Neural progenitor cell (in vitro differentiated cells): Measurements from ENCODE around the gene NBPF6. TPM values are rescaled to one million over a fixed set of nuclear protein-coding genes. Genes with fewer than 3 reads are reported as not detected.
"Not testable (repeated sequence)": the region's sequence is repeated elsewhere in the genome, so short reads cannot be mapped to it uniquely, and the experiment has no call there.

Experiments used
- DNase-seq: peaks from one replicate; pipeline ENCODE4 v3.0.0-alpha.2; 2016; ENCODE audit warnings: low spot score
- H2AFZ ChIP-seq: fragments of 200-600 bp; sonication (generic); replicated peaks from 2 replicates; pipeline ENCODE4 v1.6.1; 2016; ENCODE audit warnings: antibody characterized with exemption
- H3F3A ChIP-seq: fragments of 200-600 bp; sonication (generic); 2 replicates; pipeline ENCODE4 v1.6.1; 2016; ENCODE audit warnings: antibody characterized with exemption, low read depth
- H3K27ac ChIP-seq: fragments of 200-600 bp; sonication (generic); 2 replicates; pipeline ENCODE4 v1.5.1; 2016; ENCODE audit warnings: mild to moderate bottlenecking
- H3K27me3 ChIP-seq: fragments of 200-600 bp; sonication (generic); 2 replicates; pipeline ENCODE4 v1.6.1; 2016; ENCODE audit warnings: mild to moderate bottlenecking, moderate library complexity
- H3K36me3 ChIP-seq: fragments of 200-600 bp; sonication (generic); 2 replicates; pipeline ENCODE4 v1.5.1; 2016
- H3K4me1 ChIP-seq: fragments of 200-600 bp; sonication (generic); 2 replicates; pipeline ENCODE4 v1.6.1; 2016; ENCODE audit warnings: mixed run types
- H3K4me2 ChIP-seq: fragments of 200-600 bp; sonication (generic); 2 replicates; pipeline ENCODE4 v1.6.1; 2016
- H3K4me3 ChIP-seq: fragments of 200-600 bp; sonication (generic); 2 replicates; pipeline ENCODE4 v1.5.1; 2016
- H3K79me2 ChIP-seq: fragments of 200-600 bp; sonication (generic); 2 replicates; pipeline ENCODE4 v1.6.1; 2016; ENCODE audit warnings: low read depth
- H3K9ac ChIP-seq: fragments of 200-600 bp; sonication (generic); 2 replicates; pipeline ENCODE4 v1.6.1; 2016
- H3K9me3 ChIP-seq: fragments of 200-600 bp; sonication (generic); 2 replicates; pipeline ENCODE4 v1.5.1; 2016; ENCODE audit warnings: low read depth
- H4K20me1 ChIP-seq: fragments of 200-600 bp; sonication (generic); 2 replicates; pipeline ENCODE4 v1.6.1; 2016; ENCODE audit warnings: low read depth
- H3K27ac Mint-ChIP-seq: 3 replicates; pipeline ENCODE4 v1.8.0; 2021; ENCODE audit warnings: mixed read lengths
- H3K27me3 Mint-ChIP-seq: 2 replicates; pipeline ENCODE4 v1.8.0; 2022; ENCODE audit warnings: low read depth, mild to moderate bottlenecking, inconsistent platforms, moderate library complexity, mixed read lengths; ENCODE audit not compliant: insufficient read depth
- H3K36me3 Mint-ChIP-seq: 3 replicates; pipeline ENCODE4 v1.8.0; 2021; ENCODE audit warnings: mixed read lengths
- H3K4me1 Mint-ChIP-seq: 3 replicates; pipeline ENCODE4 v1.8.0; 2021; ENCODE audit warnings: mixed read lengths
- H3K4me3 Mint-ChIP-seq: 3 replicates; pipeline ENCODE4 v1.8.0; 2021; ENCODE audit warnings: mild to moderate bottlenecking, moderate library complexity, mixed read lengths
- H3K9me3 Mint-ChIP-seq: 3 replicates; pipeline ENCODE4 v1.8.0; 2020; ENCODE audit warnings: mixed read lengths
- CTCF ChIP-seq: fragments of 200-600 bp; sonication (generic); IDR thresholded peaks from 2 replicates; pipeline ENCODE4 v1.5.1; 2017; ENCODE audit warnings: antibody characterized with exemption, mild to moderate bottlenecking
- EZH2 ChIP-seq: fragments of 200-600 bp; sonication (generic); IDR thresholded peaks from 2 replicates; pipeline ENCODE4 v1.6.1; 2017; ENCODE audit warnings: antibody characterized with exemption, mild to moderate bottlenecking, moderate library complexity
- EZH2phosphoT487 ChIP-seq: fragments of 200-600 bp; sonication (generic); IDR thresholded peaks from 2 replicates; pipeline ENCODE4 v1.6.1; 2017; ENCODE audit warnings: antibody characterized with exemption
- total RNA-seq: library from RNA; depleted of rRNA; stranded (reverse); fragments of >200 nt; gene quantifications from 2 replicates; pipeline ENCODE4 v1.2.3, GENCODE V29; 2015; ENCODE audit warnings: low replicate concordance

NBPF6 gene
- total RNA-seq, 1 donor from 2014 or later: not detected

- TF ChIP-seq EZH2phosphoT487: no peak
- no peak for TF ChIP-seq CTCF
- TF ChIP-seq EZH2: no peak
These were observed 28.4 kb downstream of the NBPF6 start for GRCh38 chr1:108478429-108479015.

GRCh38 chr1:108482708-108483107, 32.6 kb downstream of the NBPF6 start:
- no peak overlapping the region for H3K4me3 Mint-ChIP-seq
- peaks cover 34% of the 10 kb centered on the region for H3K9me3 Mint-ChIP-seq
- no peak overlapping the region for H3K27ac Mint-ChIP-seq

More at GRCh38 chr1:108478429-108479015, 28.4 kb downstream of the NBPF6 start:
- Histone ChIP-seq H3K4me2 (no peak overlapping the region), H3K79me2 (no peaks in the 10 kb centered on the region), H3K4me1 (no peaks in the 10 kb centered on the region), H3K9me3 (no peaks in the 10 kb centered on the region), H3K27ac (no peak overlapping the region), H3K4me3 (no peak overlapping the region), H3F3A (no peaks in the 10 kb centered on the region), H3K9ac (no peak overlapping the region), H2AFZ (no peak overlapping the region), H4K20me1 (no peaks in the 10 kb centered on the region), H3K36me3 (no peaks in the 10 kb centered on the region), H3K27me3 (no peaks in the 10 kb centered on the region)
- Mint-ChIP-seq H3K27ac (no peak overlapping the region), H3K4me1 (no peaks in the 10 kb centered on the region), H3K9me3 (peaks cover 25% of the 10 kb centered on the region), H3K36me3 (no peaks in the 10 kb centered on the region), H3K4me3 (no peak overlapping the region), H3K27me3 (peaks cover 2% of the 10 kb centered on the region)
- DNase-seq: no peak

DNA sequence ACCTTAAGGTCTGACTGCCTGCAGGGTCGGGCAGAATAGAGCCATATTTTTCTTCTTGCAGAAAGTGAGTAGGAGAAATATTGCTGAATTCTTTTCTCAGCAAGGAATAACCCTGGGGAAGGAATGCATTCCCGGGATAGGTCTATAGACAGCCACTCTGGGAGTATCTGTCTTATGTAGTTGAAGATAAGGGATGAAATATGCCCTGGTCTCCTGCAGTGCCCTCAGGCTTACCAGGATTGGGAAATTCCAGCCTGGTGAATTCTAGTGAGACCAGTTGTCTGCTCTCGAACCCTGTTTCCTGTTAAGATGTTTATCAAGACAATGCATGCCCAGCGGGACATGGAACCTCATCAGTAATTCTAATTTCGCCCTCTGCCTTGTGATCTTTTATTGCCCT, 35.8 kb downstream of the NBPF6 start:
- not testable (repeated sequence) for H4K20me1 ChIP-seq, H3K27ac Mint-ChIP-seq, H3K27me3 Mint-ChIP-seq, H3K27me3 ChIP-seq, H3K27ac ChIP-seq, DNase-seq, H3K4me2 ChIP-seq, H3K36me3 ChIP-seq, H3K4me1 ChIP-seq, H3K4me3 ChIP-seq, H3K79me2 ChIP-seq, H2AFZ ChIP-seq, H3K4me3 Mint-ChIP-seq, H3K36me3 Mint-ChIP-seq, H3K9me3 ChIP-seq, H3K4me1 Mint-ChIP-seq, H3F3A ChIP-seq, H3K9ac ChIP-seq
- peaks cover 25% of the 10 kb centered on the region for H3K9me3 Mint-ChIP-seq

More at GRCh38 chr1:108482708-108483107, 32.6 kb downstream of the NBPF6 start:
- no peak for DNase-seq
- Histone ChIP-seq H3K79me2 (no peaks in the 10 kb centered on the region), H3K4me3 (no peak overlapping the region), H3F3A (no peaks in the 10 kb centered on the region), H3K36me3 (no peaks in the 10 kb centered on the region), H3K9ac (no peak overlapping the region), H3K4me2 (no peak overlapping the region), H3K4me1 (no peaks in the 10 kb centered on the region), H3K27me3 (no peaks in the 10 kb centered on the region), H4K20me1 (no peaks in the 10 kb centered on the region), H3K27ac (no peak overlapping the region), H2AFZ (no peak overlapping the region), H3K9me3 (no peaks in the 10 kb centered on the region)
- H3K4me1 Mint-ChIP-seq: no peaks in the 10 kb centered on the region
- TF ChIP-seq EZH2: no peak
- TF ChIP-seq CTCF: no peak
- no peak for TF ChIP-seq EZH2phosphoT487
- no peaks in the 10 kb centered on the region for H3K36me3 Mint-ChIP-seq
- no peaks in the 10 kb centered on the region for H3K27me3 Mint-ChIP-seq

DNA sequence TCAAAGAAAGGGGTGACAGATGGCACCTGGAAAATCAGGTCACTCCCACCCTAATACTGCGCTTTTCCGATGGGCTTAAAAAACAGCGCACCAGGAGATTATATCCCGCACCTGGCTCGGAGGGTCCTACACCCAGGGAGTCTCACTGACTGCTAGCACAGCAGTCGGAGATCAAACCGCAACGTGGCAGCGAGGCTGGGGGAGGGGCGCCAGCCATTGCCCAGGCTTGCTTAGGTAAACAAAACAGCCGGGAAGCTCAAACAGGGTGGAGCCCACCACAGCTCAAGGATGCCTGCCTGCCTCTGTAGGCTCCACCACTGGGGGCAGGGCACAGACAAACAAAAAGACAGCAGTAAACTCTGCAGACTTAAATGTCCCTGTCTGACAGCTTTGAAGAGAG, 36.6 kb downstream of the NBPF6 start:
- not testable (repeated sequence) for H2AFZ ChIP-seq, H3K36me3 ChIP-seq, DNase-seq, H3K9ac ChIP-seq, H3F3A ChIP-seq, H3K4me1 ChIP-seq, H3K27ac Mint-ChIP-seq, H3K9me3 ChIP-seq, H3K79me2 ChIP-seq, H3K27ac ChIP-seq, H3K4me3 Mint-ChIP-seq, H3K4me1 Mint-ChIP-seq, H3K4me3 ChIP-seq, H3K27me3 ChIP-seq, H3K27me3 Mint-ChIP-seq, H4K20me1 ChIP-seq, H3K4me2 ChIP-seq, H3K36me3 Mint-ChIP-seq
- peaks cover 26% of the 10 kb centered on the region for H3K9me3 Mint-ChIP-seq

GRCh38 chr1:108495008-108495407, 44.9 kb downstream of the NBPF6 start:
- H3K4me1 ChIP-seq, H3K9ac ChIP-seq, H3K4me1 Mint-ChIP-seq, H3K9me3 ChIP-seq, H3K4me3 Mint-ChIP-seq, DNase-seq, H3K27ac Mint-ChIP-seq, H3K36me3 ChIP-seq, H3K9me3 Mint-ChIP-seq, H3K27ac ChIP-seq, H3K27me3 Mint-ChIP-seq, H3K79me2 ChIP-seq, H3F3A ChIP-seq, H3K27me3 ChIP-seq, H4K20me1 ChIP-seq, H3K4me3 ChIP-seq, H3K4me2 ChIP-seq, H3K36me3 Mint-ChIP-seq, H2AFZ ChIP-seq: not testable (repeated sequence)

GRCh38 chr1:108496856-108497255, 46.7 kb downstream of the NBPF6 start:
- H3K4me3 Mint-ChIP-seq, H3K9me3 ChIP-seq, H3K9ac ChIP-seq, H3K4me3 ChIP-seq, H3F3A ChIP-seq, H3K9me3 Mint-ChIP-seq, H2AFZ ChIP-seq, H3K79me2 ChIP-seq, DNase-seq, H3K4me1 ChIP-seq, H3K4me2 ChIP-seq, H3K27ac Mint-ChIP-seq, H3K4me1 Mint-ChIP-seq, H3K36me3 Mint-ChIP-seq, H3K36me3 ChIP-seq, H3K27me3 ChIP-seq, H4K20me1 ChIP-seq, H3K27me3 Mint-ChIP-seq, H3K27ac ChIP-seq: not testable (repeated sequence)
